ENCODE data around the gene DLGAP1.

Gene DLGAP1

DNA sequence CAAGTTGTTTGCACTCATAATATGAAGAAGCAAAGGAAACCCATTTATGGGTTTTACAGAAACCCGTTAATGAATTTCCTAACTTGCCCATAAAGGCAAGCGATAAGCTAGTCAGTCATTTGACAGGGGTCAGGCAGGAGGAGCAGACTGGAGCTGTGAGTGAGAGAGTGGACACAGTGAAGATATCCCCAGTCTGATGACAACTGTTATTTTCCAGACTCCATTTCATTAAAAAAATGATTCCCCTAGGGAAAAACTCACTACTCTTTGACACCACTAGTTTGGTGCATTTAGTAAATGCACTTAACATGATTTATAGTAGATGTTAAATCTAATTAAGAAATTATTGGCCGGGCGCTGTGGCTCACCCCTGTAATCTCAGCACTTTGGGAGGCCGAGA, 924.3 kb downstream of the DLGAP1 start:
- DNase-seq (ENCODE audit: low read depth): no peak

DNA sequence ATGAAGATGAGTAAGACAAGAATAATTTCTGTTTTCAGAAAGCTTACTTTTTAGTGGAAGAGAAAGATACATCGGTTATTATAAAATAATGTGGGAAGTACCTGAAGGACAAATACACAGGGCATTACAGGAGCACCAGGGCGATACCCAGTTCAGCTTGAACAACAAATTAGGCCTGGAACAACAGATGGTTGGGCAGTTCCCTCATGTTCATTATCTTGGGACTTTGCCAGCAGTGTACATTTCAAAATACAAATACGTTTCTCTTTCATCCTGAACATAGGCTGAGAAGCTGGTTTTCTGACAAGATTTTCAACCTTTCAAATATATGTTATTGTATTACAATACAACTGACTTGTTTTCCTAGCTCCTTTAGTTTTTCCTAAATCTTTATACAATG, 925.5 kb downstream of the DLGAP1 start:
- DNase-seq (ENCODE audit: low read depth): no peak

DNA sequence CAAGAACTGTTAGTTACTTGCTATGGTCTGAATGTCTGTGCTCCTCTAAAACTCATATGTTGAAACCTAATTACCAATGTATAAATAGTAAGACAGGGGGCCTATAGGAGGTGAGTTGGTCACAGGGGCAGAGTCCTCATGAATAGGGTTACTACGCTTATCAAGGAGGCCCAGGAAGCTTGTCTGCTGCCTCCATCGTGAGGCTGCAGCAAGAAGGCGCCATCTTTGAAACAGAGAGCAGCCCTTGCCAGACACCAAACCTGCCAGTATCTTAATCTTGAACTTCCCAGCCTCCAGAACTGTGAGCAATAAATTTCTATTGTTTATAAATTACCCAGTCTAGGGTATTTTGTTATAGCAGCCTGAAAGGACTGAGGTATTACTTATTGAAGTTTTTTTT, 926.0 kb downstream of the DLGAP1 start:
- no peak for DNase-seq (ENCODE audit: low read depth)

DNA sequence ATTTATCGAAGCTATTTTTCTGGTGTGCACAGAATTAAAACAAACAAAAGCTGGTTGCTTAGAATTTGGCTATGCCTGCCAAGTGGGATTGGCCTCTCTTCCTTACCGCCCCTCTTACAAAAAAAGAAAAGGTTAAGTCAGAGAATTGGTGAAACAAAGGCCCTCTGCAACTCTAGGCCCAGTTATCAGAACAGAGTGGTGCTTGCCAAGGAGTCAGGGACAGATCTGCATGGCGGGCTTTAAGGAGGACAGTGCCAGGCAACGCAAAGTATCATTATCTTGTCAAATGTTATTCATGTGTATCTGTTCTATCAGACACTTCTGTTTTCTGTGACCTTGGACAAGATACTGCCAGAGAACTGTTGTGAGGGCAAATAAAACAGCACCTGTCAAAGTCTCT, 926.9 kb downstream of the DLGAP1 start:
- DNase-seq (ENCODE audit: low read depth): no peak

DNA sequence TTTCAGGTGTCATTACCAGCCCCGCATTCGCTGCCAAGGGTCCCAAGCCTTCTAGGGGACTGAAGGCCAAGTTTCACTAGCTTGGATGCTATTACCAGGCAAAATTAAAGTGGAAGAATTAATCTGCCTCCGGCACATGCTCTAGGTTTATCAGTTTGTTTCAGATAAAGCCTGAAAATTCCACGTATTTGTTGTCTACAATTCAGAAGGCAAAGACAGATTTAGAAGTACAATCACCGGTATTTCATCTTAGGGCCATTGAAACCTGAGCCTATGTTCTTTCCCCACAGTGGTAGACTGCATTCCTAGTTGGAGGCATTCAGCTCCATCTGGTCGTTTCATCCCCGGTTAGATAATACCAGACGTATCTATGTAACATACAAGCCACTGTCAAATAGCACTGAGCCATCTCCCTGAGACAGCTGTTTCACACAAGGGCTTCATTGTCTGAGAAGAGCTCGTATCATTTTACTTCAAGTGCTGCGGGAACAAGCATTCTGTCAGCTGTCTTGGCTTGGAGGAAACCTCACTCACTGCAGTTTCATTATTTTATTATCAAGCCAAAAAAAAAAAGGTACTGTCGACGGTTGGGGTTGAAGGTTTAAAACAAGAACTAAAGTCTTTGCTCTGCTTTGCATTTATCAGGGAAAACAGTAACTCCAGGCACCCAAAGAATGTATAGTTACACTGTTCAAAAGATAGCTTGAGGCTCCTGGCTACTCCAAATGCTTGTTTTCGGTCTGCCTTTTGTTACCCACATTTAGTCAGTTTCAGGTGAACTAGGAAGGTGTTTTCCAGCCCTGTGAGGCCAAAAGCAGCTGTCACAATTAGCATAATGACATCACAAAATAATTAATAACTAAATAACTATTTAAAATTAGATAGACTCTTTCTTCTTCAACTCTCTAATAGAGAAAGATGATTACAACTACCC, 928.4 kb downstream of the DLGAP1 start:
- DNase-seq (ENCODE audit: low read depth): no peak

DNA sequence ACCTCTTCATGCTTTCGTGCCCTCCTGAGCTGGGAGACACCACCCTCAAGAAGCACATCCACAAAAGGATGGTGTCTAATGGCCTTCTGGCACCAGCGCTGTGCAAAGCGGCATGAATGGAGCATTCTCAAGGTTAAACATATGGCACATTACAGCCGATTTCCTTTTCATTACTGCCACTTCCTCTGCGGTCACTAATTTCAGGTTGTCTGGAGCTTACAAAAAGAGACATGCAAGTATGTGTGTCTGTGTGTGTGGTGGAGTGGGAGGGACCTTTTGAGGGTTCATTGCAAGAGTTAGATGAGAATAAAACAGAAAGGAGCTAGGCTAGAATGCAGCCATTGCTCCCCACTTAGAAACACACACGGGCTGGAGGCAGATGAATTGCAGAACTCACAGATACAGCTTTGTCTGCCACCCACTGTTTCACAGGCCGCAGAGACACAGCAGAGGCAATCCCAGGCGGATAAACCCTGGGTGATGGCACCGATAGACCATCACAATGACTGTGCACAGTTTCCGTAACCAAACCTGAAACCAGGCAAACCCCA, 929.2 kb downstream of the DLGAP1 start:
- peak; percentile 7 for DNase-seq (ENCODE audit: low read depth)

DNA sequence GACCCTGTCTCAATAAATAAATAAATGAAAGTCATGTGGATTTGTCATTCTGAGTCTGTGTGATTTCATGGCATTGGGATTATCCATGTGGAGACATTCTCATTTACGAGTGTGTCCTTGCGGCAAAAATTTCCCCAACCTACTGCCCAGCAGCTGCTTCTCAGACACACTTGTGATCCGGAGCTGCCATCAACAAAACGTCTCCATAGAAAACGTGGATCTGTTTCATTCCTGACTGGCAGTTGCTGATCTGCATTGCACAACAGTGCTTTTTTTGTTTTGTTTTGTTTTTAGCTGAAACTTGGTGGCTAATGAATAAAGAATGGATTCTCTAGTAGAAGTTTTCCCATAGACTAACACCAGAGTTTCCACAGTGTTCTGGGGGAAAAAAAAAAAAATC, 930.4 kb downstream of the DLGAP1 start:
- DNase-seq (ENCODE audit: low read depth): no peak

DNA sequence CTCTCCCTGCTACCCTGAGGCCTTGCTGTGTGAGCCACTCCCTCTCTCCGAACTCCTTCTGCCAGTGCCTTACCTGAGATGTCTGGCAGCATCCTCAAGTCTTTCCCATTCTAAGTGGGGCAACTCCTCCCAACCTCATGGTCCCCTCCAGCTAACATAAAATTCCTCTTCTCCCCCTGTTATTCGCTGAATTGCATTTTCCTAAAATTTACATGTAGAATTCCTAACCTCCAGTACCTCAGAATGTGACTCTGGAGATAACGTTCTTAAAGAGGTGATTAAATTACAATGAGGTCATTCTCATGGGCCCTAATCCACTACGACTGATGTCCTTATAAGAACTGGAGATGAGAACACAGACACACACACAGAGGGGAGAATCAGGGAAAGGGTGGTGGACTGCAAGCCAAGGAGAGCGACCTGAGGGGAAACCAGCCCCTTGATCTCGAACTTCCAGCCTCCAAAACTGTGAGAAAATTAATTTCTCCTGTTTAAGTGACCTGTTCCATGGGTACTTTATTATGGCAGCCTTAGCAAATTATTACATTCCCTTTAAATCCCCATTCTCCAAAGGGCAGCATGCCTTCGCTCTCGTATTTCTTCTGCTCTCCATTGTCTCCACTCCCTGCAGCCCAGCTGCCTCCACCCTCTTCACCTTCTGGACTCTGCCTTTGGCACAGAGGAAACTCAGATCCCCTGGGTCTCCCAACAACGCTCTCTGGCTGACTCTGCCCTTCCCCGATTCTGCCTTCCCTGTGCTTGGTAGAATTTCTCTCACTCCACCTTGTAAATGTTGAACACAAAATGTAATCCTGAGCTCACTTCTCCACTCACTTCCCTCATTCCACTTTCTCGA, 934.6 kb downstream of the DLGAP1 start:
- DNase-seq (ENCODE audit: low read depth): no peak

DNA sequence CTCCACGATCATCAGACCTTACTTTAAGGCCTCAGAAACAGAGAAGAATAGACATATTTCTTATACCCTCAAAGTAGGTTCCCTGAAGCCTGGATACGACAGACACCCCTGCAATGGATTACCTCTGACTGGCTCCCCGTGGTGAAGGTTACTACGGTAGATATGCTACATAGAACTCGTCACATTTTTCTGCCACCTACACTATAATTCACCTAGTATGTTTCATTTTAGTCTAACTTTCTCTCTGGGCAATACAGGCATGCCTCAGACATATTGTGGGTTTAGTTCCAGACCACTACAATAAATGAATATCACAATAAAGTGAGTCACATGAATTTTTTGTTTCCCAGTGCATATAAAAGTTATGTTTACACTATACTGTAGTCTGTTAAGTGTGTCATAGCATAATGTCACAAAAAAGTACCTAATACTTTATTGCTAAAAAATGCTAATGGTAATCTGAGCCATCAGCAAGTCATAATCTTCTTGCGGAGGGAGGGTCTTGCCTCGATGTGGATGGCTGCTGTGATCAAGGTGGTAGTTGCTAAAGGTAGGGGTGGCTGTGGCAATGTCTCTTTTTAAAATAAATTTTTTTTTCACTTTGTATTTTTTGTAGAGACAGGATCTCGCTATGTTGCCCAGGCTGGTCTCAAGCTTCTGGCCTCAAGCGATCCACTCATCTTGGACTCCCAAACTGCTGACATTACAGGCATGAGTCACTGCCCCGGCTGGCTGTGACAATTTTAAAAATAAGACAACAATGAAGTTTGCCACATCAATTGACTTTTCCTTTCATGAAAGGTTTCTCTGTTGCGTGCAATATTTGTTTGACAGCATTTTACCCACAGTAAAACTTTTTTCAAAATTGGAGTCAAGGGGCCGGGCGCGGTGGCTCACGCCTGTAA, 940.5 kb downstream of the DLGAP1 start:
- no peak for DNase-seq (ENCODE audit: low read depth)

DNA sequence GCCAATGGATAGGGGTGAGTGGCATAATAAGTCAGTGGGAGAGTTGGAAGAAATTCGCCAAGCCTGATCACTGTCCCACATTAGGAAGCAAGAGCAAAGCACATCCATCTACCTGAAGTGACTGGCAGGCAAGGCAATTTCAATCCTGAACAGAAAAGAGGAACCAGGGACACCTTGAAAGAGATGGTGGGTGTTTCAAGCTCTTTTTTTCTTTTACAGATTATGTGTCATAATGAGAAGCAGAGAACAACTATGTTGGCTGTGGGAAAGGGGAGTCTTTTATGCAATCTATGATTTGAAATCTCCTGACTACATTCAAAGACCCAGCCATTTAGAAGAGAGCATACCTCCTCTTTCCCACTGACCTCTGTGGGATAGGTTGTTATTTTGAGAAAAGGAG, 941.6 kb downstream of the DLGAP1 start:
- DNase-seq (ENCODE audit: low read depth): no peak

DNA sequence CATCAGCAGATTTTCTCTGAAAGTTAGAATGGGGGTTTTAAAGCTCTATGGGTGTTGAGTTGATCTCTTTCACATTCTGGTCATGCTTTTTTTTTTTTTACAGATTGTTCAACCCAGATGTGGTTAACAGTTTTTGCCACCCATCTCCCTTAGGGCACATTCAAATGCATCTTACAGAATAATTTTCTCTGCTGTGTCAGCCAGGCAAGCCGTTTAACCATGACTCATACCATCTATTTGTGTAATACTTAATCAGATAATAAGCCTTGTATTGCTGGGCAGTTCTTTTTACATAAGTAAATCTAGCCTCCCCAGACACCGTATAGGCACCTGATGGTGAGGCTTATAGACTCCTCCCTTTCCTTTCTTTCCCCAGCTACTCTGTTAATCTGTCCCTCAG, 943.1 kb downstream of the DLGAP1 start:
- DNase-seq (ENCODE audit: low read depth): no peak

DNA sequence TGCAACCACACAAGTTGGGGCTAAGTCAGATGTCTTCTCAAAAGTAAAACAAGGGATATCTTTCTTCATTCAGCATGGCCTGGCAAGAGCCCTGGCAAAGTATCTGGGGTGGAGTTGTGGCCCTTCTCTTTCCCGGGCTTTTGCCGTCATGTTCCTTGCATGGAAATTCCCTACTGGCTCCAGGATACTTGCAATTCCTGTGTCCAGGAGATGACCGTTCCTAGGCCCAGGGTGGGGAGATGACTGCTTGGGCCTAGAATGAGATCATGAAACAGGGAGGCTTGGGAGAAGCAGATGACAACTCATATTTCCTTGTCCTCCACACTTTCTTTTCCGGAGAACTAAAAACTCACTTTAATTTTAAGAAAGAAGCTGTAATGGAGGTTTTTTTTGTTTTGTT, 944.2 kb downstream of the DLGAP1 start:
- no peak for DNase-seq (ENCODE audit: low read depth)

DNA sequence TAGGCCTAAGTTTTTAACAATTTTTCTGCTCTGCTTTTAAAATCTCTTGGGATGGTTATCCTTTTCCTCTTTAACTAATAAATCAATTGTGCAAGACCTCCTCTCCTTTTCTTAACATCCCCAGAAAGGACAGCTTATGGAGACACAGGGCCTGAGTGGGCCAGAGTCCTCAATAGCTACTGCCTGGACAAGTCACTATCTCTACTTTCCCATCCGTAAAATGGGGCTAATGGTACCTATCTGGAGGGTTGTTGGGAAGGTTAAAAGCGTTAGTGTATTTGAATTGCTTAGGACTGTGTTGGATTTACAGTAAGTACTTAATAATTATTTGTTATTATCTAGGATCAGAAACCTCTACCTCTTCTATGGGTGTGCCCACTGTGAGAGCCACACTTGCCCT, 945.1 kb downstream of the DLGAP1 start:
- DNase-seq (ENCODE audit: low read depth): no peak

DNA sequence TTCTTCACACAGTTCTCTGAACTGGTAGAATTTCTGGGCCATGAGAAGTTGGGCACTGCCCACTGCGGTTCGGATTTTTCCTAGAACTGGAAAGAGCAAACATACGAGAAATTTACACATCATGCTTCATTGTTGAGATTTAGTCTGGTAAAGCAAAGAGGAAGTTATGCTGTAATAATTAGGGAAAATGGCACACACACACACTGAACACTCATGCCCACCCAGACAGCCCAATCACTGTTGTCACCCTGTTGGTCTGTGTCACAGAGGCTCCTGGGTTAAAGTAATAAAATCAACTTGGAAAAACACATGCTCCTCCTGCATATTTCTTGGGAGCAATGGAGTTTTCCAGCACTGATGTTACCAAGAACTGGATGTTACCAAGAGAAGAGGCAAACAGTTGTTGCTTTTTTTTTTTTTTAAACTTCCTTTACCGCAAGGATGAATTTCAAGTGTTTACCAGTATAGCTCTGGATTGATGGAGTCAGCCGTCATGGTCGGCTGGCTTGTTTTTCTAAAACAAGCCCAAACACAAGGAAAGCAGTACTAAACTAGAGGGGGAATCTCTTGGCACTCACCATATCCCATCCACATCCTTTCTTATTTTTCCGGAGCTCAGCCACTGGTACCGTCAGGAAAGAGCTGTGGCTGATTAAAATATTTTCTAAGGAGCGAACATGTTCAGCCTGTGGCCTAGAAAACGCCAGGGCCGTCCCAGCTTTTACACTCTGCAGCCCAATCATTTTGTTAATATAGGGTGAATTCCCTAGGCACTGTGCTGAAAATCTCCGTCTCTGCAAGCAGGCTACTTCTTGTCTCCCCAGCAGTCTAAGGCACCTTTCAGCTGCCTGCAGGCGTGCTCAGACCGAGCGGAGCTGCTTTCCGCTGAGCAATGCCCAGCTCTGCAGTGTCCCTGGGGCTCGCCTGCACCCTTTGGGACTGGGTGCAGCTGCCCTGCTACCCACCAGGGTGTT, 946.2 kb downstream of the DLGAP1 start:
- DNase-seq (ENCODE audit: low read depth): no peak

DNA sequence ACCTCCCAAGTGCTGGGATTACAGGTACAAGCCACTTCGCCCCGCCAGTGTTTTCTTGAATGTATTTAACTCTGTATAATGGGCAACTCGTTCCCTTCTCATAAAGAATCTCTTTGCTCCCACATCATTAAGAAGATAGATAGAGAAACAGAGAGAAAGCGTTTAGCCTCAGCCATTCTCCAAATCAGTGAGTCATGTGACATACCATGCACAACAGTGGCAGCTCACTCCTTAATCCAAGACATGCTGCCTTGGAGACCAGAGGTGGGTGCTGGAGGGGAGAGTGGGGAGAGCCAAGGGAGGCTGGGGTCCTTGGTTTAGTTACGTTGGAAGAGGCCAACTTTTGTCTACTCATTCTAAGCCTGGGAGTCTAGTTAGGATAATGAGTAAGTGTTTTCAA, 950.5 kb downstream of the DLGAP1 start:
- no peak for DNase-seq (ENCODE audit: low read depth)

DNA sequence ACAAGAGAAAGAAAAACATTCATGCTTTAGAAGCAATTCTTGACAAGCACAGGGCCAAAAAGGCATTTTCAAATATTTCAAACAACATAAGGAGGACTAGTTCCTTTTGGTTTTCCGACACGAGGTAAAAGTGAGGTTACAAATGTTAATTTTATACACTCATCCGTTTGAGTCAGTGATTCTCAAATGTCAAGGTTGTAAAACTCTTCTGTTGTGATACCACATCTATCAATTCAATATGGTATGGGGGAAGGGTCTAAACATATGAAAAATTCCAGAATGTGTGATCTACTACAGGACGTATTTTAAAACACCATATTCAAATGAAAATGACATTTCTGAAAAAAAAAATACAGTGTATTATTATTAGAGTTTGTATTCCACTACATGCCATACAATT, 952.5 kb downstream of the DLGAP1 start:
- no peak for DNase-seq (ENCODE audit: low read depth)

DNA sequence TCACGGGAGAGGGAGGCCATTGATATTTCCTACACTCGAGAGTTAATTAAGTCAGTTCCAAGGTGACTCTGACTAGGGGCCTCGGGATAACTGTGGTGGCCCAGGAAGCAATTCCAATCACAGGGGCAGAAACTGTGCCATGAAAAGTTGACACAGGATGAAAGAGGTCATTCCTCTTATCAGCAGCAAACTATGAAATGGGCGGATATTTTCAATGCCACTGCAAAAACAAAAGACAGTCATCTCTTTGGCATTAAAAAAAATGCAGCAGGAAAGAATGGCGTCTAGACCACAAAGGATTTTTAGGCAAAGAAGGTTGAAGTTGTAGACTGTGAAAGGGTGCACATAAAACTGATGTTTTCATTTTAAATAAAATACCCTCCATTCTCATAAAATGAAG, 955.1 kb downstream of the DLGAP1 start:
- DNase-seq (ENCODE audit: low read depth): no peak

DNA sequence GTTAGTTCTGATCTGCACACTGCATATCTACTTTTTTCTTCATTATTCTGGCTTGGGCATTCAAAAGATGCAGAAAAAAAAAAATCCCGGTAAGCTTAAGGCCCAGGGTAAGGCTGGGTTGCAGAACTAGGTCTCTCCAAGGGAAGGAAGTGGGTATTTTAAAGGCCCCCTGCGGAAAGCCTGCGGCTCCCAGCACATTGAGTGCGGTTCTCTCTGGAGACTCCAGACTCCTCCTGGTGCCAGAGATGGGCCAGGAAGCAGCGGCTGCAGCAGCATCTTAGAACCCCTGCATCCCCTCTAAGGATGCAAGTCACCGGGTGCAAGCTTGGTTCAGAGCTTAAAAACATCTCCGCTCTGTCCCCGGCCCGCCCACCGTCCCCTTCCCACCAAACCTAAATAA, 955.6 kb downstream of the DLGAP1 start:
- no peak for DNase-seq (ENCODE audit: low read depth)

DNA sequence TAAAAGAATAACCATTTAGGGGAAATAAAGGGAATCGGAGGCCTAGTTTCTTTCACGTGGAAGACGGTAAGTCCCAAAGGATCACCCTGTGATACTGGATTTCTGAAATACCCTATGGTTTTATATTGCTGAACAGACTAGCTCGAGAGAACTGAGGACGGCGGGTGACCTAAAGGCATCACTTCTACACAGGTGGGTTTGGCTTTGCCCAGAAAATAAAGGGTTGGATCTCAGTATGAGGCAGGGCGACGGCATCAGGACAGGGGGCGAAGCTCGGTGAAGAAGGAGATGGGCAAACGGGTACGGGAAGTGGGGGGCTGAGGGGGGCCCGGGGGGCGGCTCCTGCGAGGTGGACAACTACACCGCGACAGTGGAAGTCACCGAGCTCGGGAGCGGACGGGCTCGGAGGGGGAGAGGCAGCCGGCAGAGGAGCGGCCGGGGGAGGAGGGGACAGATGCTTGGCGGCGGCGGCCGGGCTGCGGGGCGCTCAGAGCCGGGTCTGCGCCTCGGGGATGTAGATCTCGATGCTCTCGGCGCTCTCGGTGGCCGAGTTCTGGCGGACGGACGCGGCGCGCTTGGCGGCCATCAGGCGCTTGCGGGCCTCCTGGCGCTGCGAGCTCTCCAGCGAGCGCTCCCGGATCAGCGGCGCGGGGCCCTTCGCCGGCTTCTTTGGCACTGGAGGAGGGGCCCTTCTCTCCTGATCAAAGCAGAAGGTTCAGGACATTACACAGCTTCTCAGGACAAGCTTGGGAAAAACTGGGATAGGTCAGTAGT, 956.2 kb downstream of the DLGAP1 start:
- DNase-seq (ENCODE audit: low read depth): no peak

Measured in T follicular helper cell (primary cell).